Right renal cortex interstitium (tissue), 3 donors: ENCODE measurements around the gene ZFP3. TPM values are rescaled to one million over a fixed set of nuclear protein-coding genes. Genes with fewer than 3 reads are reported as not detected.
"Not testable (repeated sequence)": the region's sequence is repeated elsewhere in the genome, so short reads cannot be mapped to it uniquely, and the experiment has no call there.

ENCODE experiments used
- DNase-seq, 3 donors: peaks; one replicate each; pipeline ENCODE4 v3.0.0-alpha.2; 2013; ENCODE audit warnings: low read depth in 3 of 3, low spot score in 2 of 3
- polyA plus RNA-seq, 3 donors: library from polyadenylated mRNA; unstranded; fragments of 120-200 nt; gene quantifications; one replicate each; pipeline ENCODE4 v1.2.1, GENCODE V29; 2013; ENCODE audit not compliant: insufficient read length in 3 of 3

ZFP3 gene
- polyA plus RNA-seq, 3 donors = 14.1 to 16.1 (median 15.2) TPM

- DNase-seq = no peak
Observed at GRCh38 chr17:5123343-5124124, 45.3 kb downstream of the ZFP3 start.

DNA sequence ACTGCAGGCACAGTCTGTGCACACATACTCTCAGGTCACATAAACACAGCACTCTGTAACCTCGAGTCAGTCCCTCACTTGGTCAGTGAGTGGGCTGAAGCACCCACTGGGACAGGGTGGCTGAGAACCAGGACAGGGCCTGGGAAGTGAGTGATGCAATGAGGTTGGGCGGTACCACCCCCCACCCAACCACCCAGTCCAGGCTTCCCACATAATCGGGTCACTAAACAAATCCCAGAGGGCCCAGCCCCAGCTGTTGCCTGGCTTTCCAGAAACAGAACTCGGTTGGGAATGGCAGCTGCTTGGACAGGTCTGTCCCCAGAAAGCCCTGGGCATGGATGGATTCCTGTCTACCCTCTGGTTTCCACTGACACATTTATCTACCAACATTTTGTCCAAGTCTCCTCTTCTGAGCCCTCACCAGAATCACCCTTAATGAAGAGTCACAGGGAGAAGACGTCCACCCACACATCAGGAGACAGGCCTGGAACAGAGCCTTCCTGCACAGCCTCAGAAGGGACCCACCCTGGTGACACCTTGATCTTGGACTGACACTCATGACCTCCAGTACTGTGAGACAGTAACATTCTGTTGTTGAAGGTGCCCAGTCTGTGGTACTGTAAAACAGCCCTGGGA lies 46.0 kb downstream of the ZFP3 start:
- DNase-seq = not testable (repeated sequence)

- DNase-seq = not testable (repeated sequence)
Observed at GRCh38 chr17:5124896-5125295, 46.6 kb downstream of the ZFP3 start.

DNA sequence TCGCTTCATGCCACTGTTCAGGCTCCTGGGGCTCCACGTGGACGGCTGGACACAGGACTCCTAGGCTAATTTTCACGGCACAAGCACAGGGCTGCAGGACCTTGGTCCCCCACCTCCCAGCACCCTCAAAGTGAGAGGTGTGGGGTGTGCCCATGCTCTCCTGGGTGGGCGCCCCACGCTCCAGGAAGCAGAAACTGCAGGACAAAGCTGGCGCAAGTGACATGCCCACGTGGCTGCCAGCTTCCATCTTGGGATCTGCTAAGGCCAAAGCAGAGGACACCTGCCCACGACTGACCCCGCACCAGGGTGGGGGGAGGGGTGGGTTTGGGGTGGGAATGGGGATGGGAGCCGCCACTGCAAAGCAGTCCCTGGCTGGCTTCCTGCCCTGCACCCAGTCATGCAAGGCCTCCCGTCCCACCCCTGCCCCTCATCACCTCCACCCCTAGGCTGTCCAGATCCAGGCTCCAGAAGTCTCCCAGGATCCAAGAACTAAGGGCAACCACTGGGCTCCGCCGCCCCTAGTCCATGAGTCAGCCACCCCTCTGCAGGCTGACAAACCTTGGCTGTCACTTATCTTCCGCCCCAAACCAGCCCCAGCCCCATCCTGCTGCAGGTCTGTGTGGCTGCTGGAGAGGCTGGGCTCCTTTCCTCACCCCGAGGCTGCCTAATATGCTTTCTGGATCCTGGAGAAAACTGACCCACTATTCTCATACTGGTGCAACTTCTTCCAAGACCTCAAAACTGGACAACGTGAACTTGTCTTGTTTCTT lies 48.6 kb downstream of the ZFP3 start:
- no peak for DNase-seq

GRCh38 chr17:5127910-5128309 lies 49.6 kb downstream of the ZFP3 start:
- DNase-seq = no peak

DNA sequence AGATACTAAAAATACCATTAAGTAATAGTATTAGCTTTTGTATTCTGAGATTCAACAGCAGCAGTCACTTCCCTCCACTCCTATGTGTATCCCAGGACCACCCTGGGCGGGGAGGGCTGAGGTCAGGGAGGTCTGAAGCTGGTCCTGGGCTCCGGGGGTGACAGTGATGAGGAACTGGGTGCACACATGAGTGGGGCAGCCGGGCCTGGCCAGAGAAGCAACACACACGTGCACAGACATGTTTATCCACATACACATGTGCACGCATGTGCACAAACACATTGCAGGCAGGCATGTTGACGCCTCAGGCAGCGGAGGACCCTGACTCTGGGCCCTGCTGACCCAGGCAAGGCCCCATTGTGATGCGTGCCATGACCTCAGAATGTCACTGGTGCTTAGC lies 50.1 kb downstream of the ZFP3 start:
- not testable (repeated sequence) for DNase-seq

DNA sequence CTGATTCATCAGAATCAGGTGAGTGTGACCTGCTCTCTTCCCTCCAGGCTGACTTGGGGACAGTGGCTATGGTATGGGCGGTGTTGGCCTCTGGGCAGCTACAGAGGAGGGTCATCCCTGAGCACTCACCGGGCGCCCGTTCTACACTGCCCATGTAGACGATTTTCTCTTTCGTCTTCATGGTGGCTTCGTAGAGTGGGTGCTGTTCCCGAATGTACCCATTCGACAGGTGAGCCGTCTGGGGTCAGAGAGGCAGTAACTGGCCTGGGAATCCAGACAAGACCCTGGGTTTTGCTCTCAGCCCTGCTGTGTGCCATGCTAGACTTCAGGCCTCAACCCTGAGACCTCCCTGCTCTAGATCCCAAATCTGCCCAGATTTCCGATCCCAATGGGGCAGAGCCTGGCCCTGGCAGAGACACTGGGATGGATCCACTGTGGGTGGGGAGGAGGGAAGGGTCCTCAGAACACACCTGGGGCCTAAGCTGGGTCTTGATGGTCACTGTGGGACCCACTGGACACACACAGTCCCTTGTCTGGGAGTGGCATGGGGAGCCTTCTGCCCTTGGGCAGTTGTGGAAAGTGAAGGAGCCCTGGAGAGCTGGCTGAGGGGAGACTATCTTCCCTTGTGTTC lies 50.8 kb downstream of the ZFP3 start:
- no peak for DNase-seq

DNA sequence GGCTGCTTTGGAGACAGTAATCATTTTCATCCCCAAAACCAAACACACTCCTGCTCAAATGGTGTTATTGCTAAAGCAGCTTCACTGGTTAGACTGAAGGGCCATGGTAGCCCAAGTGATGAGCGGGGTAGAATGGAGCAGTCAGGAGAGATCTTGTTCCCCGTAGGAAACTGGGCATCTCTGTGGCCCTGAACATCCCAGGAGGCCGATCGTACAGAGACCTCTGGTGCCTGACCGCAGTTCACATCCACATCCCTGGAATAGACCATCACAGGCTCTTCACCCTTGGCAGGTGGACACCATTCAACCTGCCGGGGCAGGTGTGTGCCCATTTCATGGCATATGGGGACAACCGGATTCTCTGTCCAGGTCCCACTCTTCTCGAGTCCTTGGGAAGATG lies 51.5 kb downstream of the ZFP3 start:
- not testable (repeated sequence) for DNase-seq

- not testable (repeated sequence) for DNase-seq
Observed at GRCh38 chr17:5130261-5130660, 52.0 kb downstream of the ZFP3 start.

DNA sequence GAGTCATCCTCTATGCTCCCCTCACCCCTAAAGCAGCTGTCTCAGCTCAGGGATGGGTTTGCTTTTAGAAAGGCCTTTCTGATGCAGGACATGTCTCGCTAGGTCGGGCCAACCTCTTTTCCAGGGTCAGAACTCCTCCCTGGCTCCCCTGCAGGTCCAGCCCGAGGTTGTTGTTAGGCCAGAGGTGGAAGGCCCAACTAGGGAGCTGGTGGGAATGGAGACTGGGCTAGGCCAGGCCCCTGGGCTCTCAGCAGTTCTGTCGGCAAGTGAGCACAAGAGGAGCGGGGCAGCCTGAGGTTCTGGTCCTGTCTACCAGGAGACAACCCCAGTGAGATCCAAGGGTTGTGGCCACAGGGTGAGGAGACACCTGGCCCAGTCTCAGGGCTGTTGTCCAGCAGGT lies 52.4 kb downstream of the ZFP3 start:
- not testable (repeated sequence) for DNase-seq

- no peak for DNase-seq
Observed at GRCh38 chr17:5131146-5131715, 53.0 kb downstream of the ZFP3 start.

GRCh38 chr17:5131799-5132502 lies 53.7 kb downstream of the ZFP3 start:
- not testable (repeated sequence) for DNase-seq

DNA sequence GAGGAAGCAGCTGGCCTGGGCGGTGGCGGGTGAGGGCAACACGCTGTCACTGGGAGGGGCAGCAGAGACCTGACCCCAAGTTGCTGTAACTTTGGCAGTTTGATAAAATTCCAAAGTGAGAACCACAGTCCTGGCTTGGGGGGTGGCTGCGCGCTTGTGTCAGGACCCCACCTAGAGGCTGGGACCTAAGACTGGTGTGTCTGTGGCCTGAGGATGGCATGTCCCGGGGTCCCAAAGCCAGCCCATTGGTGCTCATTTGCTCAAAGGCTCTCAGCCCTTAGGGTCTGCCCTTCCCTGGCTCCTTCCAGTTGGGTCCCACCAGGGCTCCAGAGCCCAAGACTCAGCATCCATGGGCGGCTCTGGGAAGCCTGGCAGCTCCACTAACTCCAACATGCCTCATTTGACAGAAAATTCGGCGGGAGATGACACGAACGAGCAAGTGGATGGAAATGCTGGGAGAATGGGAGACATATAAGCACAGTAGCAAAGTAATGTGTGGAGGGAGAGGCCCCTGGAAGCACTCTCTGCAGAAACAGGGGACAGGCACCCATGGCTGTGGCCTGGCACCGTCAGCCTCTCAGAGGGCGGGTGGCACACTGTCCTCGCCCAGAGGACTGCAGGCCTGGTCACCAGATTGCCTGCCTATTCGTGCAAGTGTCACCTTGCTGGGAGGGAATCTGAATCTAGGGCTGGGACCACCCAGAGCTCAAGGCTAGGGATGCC lies 54.4 kb downstream of the ZFP3 start:
- not testable (repeated sequence) for DNase-seq

DNA sequence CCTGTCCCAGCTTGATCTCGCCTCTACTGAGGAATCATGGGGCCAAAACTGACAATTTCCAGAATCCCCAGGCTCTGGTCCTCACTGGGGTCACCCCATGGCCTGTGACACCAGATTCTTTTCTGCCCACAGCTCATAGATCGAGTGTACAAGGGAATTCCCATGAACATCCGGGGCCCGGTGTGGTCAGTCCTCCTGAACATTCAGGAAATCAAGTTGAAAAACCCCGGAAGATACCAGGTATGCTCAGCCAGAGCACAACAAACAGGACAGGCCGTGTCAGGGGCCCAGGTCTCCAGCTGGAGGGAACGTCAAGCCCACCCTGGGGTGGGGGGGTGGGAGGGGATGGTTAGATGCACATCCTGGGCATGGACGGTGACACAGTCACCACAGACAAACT lies 55.0 kb downstream of the ZFP3 start:
- no peak for DNase-seq

DNA sequence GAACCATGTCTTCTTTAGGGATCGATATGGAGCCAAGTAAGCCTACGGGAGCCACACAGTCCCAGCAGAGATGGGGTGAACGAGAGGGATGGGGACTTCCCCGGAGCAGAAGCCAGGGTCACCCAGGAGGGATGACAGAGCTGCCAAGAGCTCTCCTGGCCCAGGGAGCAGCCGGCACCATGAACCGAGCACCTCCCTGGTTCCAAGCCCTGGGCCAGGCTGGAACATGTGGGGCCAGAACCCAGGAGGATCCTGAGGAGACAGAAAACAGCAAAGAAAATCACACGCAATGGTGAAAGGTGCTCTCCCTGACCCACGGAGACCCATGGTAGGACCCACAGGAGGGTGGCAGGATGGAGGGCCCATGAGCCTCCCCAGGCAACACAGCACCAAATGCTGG lies 55.7 kb downstream of the ZFP3 start:
- DNase-seq = not testable (repeated sequence)

GRCh38 chr17:5134571-5134970 lies 56.3 kb downstream of the ZFP3 start:
- DNase-seq = not testable (repeated sequence)

DNA sequence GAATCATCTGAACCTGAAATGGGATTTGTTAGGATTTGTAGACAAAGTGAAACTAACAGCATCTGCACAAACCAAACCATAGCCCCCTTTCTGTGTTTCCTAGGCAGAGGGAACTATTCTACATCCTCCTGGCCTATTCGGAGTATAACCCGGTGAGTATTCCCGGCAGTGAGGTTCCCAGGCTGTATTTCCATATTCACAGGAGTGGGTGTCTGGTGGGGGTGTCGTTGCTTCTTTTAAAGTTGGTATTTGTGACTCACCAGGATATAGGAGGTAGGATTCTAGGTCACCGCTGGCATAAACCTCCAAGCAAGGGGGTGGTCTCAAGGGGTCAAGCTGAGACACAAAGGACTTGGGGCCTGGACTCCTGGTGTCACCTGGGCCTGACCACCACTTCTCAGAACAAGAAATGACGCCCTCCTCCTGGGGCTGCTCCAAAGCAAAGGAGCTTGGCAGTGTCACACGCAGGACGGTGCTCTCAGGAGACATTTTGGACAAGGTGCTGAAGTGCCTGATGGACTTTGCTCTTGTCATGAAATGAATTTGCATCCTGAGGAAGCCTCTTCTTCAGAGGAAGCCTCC lies 57.0 kb downstream of the ZFP3 start:
- DNase-seq = not testable (repeated sequence)

- DNase-seq = no peak
Observed at GRCh38 chr17:5135726-5136579, 57.7 kb downstream of the ZFP3 start.
